ENCODE results near the gene GTPBP6.
A peak's percentile ranks its signal among the peaks of the same experiment; 100 is the strongest.
"Not testable (repeated sequence)": the region's sequence is repeated elsewhere in the genome, so short reads cannot be mapped to it uniquely, and the experiment has no call there.

GTPBP6 gene

DNA sequence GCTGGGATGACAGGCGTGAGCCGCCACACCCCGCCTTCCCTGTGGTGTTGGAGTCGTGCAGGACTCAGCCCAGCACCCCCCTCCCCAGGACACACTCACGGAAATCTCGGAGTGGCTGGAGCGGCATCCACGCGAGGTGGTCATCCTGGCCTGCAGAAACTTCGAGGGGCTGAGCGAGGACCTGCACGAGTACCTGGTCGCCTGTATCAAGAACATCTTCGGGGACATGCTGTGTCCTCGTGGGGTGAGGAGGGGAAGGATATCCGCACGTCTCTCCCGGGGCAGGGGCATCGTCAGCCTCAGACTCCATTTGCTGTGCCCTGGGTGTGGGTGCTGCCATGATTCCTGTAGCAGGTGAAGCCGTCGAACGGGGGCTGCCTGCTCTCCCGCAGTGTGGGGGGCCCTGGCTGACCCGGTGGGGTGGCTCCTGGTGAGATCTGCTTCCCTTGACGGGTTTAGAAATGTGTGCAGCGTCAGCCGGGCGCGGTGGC lies 27.1 kb downstream of the GTPBP6 start:
- no peak for DNase-seq (ENCODE audit: low spot score)

GRCh38 chrX:290476-291166 lies 28.0 kb downstream of the GTPBP6 start:
- DNase-seq (ENCODE audit: low spot score), result no peak

- no peak for DNase-seq (ENCODE audit: low spot score)
Measured at GRCh38 chrX:288561-288991, 30.0 kb downstream of the GTPBP6 start.

- DNase-seq (ENCODE audit: low spot score), result no peak
Measured at GRCh38 chrX:287670-288069, 30.9 kb downstream of the GTPBP6 start.

GRCh38 chrX:285076-285677 lies 33.4 kb downstream of the GTPBP6 start:
- DNase-seq (ENCODE audit: low spot score), result no peak

DNA sequence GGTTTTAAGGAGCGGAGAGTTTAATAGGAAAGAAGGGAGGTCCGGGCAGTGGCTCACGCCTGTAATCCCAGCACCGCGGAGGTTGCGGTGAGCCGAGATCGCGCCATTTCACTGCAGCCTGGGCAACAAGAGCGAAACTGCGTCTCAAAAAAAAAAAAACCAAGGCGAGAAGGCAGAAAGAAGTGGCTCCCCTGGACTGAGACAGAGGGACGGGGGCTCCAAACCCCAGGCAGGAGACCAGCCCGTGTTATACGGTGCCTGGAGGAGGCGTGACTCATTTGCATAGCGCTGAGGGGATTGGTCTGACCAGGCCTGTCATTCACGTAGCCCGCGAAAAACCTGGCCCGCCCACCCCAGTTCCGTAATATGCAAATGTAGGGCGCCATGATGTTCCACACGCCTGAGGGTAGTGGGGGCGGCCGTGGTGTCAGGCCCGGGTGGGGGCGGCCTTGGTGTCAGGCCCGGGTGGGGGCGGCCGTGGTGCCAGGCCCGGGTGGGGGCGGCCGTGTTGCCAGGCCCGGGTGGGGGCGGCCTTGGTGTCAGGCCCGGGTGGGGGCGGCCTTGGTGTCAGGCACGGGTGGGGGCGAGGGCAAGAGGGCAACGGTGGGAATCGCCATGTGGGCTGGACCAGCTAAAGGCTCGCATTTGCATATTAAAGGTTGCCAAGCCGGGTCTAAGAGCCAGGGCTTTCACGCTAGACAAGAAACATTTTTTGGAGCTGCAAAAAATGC lies 35.3 kb downstream of the GTPBP6 start:
- DNase-seq (ENCODE audit: low spot score), result peak; percentile 86

- DNase-seq (ENCODE audit: low spot score), result not testable (repeated sequence)
Measured at GRCh38 chrX:282000-282681, 36.5 kb downstream of the GTPBP6 start.

GRCh38 chrX:281166-281999 lies 37.2 kb downstream of the GTPBP6 start, which contains the start of gene PLCXD1:
PLCXD1 (plus strand) TSS chrX:281381; CDS start chrX:284188, 2,807 bp downstream.
- no peak for DNase-seq (ENCODE audit: low spot score)

GRCh38 chrX:280722-281121 lies 37.9 kb downstream of the GTPBP6 start:
- not testable (repeated sequence) for DNase-seq (ENCODE audit: low spot score)

- not testable (repeated sequence) for DNase-seq (ENCODE audit: low spot score)
Measured at GRCh38 chrX:279757-280604, 38.6 kb downstream of the GTPBP6 start.

DNA sequence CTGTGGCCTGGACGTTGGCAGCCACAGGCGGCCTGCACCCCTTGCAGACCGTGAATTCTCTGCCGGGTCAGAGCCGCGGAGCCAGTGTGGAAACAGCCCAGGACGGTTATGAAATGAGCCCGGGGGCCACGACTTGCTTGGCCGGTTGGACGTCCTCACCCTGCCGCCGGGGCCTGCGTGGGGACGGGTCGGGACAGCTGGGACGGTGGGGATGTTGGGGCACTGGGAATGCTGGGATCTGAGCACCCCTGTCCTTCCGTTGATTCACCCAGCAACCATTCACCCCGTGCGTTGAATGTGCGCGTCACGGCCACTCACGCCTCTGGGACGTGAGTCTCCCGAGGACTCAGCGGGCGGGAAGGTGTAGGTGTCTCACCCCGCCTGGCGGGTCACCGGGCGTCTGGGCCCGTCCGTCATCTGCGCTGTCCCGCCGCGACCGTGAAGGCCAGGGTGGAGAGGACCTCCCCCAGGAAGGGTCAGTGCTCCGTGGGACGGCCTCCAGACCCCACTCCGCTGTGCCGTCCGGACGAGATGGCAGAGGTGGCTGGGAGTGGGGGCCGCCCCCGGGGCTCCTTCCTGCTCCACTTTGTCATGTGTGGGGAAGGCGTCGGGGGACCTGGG lies 41.9 kb downstream of the GTPBP6 start:
- DNase-seq (ENCODE audit: low spot score), result no peak

DNA sequence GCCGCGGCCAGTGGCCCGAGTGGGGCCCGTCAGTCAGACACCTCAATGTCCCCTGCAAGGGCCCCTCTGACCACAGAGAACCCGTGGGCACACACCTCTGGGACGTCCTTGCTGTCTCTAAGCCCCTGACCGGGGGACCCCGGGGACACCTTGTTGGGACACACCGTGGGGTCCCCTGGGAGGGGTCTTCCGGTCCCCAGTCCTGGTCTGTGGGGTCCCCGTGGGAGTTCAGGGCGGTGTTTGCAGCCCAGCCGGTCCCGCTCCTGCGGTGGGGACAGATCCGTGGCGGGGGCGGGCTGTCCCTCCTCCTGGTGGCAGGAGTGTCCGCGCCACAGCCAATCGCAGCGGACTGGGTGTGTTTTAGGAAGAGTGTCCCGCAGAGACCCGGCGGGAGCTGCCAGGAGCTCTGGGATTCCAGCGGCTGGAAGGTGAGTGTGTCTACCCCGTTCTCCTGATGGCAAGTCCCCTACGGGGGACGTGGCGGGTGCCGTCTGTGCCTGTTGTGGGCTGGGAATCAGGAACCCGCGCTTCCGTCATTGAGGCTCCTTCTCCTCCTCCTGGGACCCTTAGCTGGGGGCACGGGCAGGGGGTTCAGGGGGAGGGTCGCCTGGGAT lies 42.5 kb downstream of the GTPBP6 start:
- no peak for DNase-seq (ENCODE audit: low spot score)

DNA sequence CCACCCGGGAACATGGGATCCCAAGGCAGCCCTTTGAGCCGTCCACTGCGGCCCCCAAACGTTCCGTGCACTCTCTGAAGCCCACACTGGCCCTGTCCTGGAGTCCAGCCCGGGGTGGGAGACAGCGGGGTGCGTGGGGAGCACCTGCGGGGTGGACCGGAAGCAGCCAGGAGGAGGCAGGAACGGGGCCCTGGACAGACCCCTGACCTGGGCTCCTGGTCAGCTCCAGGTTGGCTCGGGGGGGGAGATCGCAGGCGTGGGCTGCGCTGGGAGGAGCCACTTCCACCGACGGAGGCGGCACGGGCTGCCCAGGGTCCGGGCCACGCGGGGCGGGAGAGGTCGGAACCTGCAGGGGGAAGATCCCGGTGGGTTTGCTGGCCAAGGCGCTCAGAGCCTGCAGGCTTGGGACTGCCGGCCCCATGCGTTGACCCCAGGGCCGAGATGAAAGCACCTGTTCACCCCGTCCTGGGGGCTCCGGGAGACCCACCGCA lies 43.1 kb downstream of the GTPBP6 start:
- DNase-seq (ENCODE audit: low spot score), result no peak

GRCh38 chrX:274904-275475 lies 43.6 kb downstream of the GTPBP6 start:
- DNase-seq (ENCODE audit: low spot score), result no peak

GRCh38 chrX:270848-271367 lies 47.7 kb downstream of the GTPBP6 start:
- no peak for DNase-seq (ENCODE audit: low spot score)

DNA sequence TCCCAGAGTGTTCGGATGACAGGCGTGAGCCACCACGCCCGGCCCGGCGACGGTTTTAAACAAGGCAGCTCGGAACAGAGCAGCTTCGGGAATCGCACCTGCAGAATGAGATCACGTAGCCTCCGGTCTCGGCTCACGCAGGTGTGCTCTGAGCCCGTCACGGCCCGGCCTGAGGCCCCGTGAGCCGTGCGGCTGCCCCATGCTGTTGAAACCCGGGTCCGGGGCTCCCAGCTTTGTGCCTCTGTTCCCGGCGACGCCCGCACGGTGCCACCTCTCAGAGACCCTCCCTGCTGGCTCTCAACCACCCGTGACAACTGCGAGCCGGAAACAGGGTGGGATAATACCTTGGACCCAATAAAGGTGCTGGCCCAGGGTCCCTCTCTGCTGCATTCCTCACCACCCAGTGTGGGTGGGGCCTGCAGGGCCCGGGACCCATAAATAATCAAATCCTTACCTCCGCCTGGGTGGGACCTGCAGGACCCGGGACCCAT lies 50.8 kb downstream of the GTPBP6 start:
- DNase-seq (ENCODE audit: low spot score), result no peak

- DNase-seq (ENCODE audit: low spot score), result no peak
Measured at GRCh38 chrX:265502-265901, 53.1 kb downstream of the GTPBP6 start.

GRCh38 chrX:264634-265455 lies 53.8 kb downstream of the GTPBP6 start:
- no peak for DNase-seq (ENCODE audit: low spot score)

All from hematopoietic multipotent progenitor cell treated with erythropoietin and hydrocortisone succinate and interleukin-3 and kit ligand, for 15 days (in vitro differentiated cells).